Measurements from ENCODE around the gene SMIM13. TPM values are rescaled to one million over a fixed set of nuclear protein-coding genes. Genes with fewer than 3 reads are reported as not detected.

SMIM13 gene
- total and polyA plus RNA-seq, 11 donors, result 4.6 to 18.4 (median 12.3) TPM

DNA sequence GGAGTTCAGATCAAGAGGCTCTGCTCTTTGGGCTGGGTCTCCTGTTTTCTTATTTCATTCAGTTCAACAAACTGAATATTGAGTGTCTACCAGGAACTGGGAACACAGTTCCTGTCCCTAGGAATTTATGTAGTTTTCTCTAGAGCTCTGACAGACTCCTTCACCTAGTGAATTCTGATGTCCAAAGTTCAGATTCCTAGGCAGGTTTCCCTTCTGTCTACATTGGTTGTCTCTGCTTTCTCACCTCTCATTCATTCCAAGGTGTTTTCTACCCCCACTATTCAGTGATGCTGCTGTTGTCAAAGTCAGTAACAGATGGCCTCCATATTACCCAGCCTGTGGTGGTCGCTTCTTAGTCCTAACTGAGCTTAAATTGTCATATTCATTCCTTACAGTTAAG, 4.4 kb downstream of the SMIM13 start:
- Histone ChIP-seq H3K9me3 (peaks cover 0 to 12% (median 0%) of the 10 kb centered on the region in 12 donors), H3K27ac (no peak overlapping the region), H3K27me3 (no peaks in the 10 kb centered on the region), H3K4me3 (no peak overlapping the region), H3K4me1 (peaks cover 0 to 24% (median 13%) of the 10 kb centered on the region in 12 donors), H3K36me3 (no peaks in the 10 kb centered on the region)
- TF ChIP-seq, protein P1, sequence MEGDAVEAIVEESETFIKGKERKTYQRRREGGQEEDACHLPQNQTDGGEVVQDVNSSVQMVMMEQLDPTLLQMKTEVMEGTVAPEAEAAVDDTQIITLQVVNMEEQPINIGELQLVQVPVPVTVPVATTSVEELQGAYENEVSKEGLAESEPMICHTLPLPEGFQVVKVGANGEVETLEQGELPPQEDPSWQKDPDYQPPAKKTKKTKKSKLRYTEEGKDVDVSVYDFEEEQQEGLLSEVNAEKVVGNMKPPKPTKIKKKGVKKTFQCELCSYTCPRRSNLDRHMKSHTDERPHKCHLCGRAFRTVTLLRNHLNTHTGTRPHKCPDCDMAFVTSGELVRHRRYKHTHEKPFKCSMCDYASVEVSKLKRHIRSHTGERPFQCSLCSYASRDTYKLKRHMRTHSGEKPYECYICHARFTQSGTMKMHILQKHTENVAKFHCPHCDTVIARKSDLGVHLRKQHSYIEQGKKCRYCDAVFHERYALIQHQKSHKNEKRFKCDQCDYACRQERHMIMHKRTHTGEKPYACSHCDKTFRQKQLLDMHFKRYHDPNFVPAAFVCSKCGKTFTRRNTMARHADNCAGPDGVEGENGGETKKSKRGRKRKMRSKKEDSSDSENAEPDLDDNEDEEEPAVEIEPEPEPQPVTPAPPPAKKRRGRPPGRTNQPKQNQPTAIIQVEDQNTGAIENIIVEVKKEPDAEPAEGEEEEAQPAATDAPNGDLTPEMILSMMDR (IDR thresholded peaks at IDR 0.05), result no peak
- TF ChIP-seq POLR2A (IDR thresholded peaks at IDR 0.05), result no peak
- intact Hi-C loops (cut with DNase I), result no loop called here
- no peak for ATAC-seq
- DNase-seq, result no peak
- 96 to 99% (median 98%) methylated on average over 1 of the region's 1 CpG for WGBS, 4 donors

DNA sequence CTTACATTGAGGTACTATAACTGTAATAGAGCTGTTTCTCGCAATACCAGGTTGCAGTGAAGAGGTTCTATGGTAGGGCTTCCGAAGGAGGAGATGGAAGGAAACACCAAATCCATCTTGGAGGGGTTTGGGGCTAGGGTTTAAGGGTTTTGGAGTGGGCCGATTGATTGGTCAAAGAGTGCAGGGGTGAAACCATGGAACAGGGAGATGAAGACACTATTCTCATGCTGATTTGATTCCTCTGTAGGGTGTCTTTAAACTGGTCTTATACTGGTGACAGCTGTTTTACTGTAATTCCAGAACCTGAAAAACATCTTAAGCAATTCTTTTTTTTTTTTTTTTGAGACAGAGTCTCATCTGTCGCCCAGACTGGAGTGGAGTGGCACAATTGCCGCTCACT, 7.8 kb downstream of the SMIM13 start:
- intact Hi-C loops (cut with DNase I), result no loop called here
- DNase-seq (no peak), ATAC-seq (no peak)
- TF ChIP-seq, protein P1 (IDR thresholded peaks at IDR 0.05), result no peak
- no peak for TF ChIP-seq POLR2A (IDR thresholded peaks at IDR 0.05)
- Histone ChIP-seq H3K27ac (no peak overlapping the region), H3K4me3 (no peak overlapping the region), H3K4me1 (peaks cover 0 to 6% (median 0%) of the 10 kb centered on the region in 12 donors), H3K9me3 (peaks cover 0 to 12% (median 0%) of the 10 kb centered on the region in 12 donors), H3K27me3 (no peaks in the 10 kb centered on the region), H3K36me3 (no peaks in the 10 kb centered on the region)
- WGBS, 4 donors, result 96 to 98% (median 97%) methylated on average over 5 of the region's 5 CpGs

DNA sequence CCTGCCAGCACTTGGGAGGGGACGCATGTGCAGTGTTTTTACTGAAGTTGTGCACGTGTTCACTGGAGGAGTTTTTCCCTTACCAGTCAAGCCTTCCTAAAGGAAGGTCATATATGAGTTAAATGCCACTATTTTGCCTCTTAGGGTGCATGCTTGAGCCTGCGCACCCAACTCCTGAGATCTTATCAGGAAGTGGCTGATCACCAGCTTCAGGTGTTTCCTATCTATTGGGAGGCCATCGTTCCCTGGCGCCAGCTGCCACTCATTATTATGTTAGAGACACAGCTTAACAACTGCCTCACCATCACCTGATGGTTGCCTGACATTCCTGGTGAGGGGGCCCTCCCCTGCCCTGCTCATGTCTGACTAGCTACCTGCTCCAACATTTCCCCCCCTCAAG, 9.4 kb downstream of the SMIM13 start:
- Histone ChIP-seq H3K4me1 (peaks cover 0 to 6% (median 0%) of the 10 kb centered on the region in 12 donors), H3K9me3 (peaks cover 0 to 12% (median 0%) of the 10 kb centered on the region in 12 donors), H3K27ac (no peak overlapping the region), H3K27me3 (no peaks in the 10 kb centered on the region), H3K36me3 (no peaks in the 10 kb centered on the region), H3K4me3 (no peak overlapping the region)
- WGBS, 4 donors, result 81 to 89% (median 88%) methylated on average over 5 of the region's 5 CpGs
- DNase-seq (no peak), ATAC-seq (no peak)
- intact Hi-C loops (cut with DNase I), result no loop called here
- TF ChIP-seq, protein P1 (IDR thresholded peaks at IDR 0.05), result no peak
- TF ChIP-seq POLR2A (IDR thresholded peaks at IDR 0.05), result no peak

DNA sequence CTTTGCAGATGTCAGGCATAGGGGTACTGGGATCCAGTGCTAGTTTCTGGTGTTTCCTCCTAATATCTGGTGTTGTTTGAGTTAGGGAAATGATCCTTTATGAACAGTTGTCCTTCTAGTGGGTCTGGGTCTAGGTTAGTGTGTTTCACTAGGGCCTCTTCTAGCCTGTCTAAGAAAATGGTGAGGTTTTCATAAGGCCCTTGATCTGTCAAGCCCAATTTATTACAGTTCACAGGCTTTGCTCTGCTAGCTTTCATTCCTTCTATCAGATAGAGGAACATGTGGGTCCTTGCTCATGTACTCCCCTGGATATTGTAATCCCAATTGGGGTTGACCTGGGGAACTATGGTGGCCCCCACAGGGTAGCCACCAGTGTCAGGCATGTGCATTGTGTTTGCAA, 15.1 kb downstream of the SMIM13 start:
- DNase-seq (no peak), ATAC-seq (no peak)
- TF ChIP-seq POLR2A (IDR thresholded peaks at IDR 0.05), result no peak
- no peaks in the 10 kb centered on the region for H3K9me3 ChIP-seq
- no peaks in the 10 kb centered on the region for H3K36me3 ChIP-seq
- H3K4me1 ChIP-seq, result peaks cover 0 to 21% (median 2%) of the 10 kb centered on the region in 12 donors
- no peak overlapping the region for H3K4me3 ChIP-seq
- H3K27ac ChIP-seq, result no peak overlapping the region
- intact Hi-C loops (cut with DNase I), result no loop called here
- no peaks in the 10 kb centered on the region for H3K27me3 ChIP-seq

Measured in heart left ventricle (tissue), 16 donors.